ENCODE results near the gene ZNF532.
"Not testable (repeated sequence)": the region's sequence is repeated elsewhere in the genome, so short reads cannot be mapped to it uniquely, and the experiment has no call there.

The ZNF532 gene

DNA sequence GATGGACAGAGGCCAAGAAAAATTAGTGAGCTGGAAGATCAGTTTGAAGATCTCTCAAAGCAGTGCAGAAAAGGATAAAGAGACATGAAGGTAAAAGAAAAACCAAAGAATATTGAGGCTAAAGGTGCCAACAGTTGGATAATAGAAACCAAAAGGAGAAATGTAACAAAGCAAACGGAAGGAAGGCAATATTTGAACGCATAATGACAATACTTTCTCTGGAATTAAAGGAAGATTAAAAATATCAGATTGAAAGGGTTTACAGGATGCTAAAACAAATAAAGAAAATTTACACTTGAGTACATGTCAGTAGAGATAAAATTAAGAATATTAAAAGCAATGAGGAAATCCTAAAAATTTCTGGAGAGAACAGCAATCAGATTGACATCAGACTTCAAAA, 149.1 kb downstream of the ZNF532 start:
- DNase-seq = no peak

GRCh38 chr18:59015531-59016152, 151.0 kb downstream of the ZNF532 start:
- DNase-seq = peak; percentile 3

- DNase-seq = no peak
Measured at GRCh38 chr18:59021500-59021899, 156.8 kb downstream of the ZNF532 start.

DNA sequence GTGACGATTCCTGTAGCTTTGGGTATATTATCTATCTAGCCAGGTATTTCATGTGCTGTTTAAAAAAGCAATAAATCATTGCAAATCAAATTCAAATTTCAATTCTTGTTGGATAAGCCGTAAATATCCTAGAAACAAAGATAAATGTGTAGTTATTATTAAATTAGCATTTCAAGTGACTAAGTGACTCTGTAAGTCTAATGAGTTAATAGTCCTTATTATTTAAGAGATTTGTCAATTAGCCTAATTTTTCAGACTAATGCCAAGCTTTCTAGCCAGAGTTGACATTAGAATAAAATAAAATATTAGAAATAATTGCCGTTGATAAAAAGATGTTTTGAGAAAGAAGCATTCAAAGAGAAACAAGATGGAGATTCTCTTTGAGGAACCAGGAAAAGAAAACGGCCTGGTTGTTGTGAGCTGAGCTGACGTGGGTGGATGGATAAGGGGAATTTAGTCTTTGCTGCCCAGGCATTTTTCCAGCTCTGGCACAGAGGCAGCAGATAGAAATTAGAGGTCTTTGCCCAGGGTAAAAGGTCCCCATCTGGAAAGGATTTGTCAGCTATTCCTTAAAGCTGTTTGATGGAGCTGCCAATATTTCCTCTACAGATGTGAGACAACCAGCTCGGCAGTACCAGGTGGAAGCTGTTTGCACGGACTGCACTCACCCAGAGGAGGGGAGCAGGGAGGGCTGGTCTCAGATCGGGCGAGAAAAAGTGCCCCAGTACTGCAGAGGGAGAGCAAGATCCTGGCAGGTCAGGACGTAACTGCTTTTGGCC, 157.7 kb downstream of the ZNF532 start:
- DNase-seq = no peak

DNA sequence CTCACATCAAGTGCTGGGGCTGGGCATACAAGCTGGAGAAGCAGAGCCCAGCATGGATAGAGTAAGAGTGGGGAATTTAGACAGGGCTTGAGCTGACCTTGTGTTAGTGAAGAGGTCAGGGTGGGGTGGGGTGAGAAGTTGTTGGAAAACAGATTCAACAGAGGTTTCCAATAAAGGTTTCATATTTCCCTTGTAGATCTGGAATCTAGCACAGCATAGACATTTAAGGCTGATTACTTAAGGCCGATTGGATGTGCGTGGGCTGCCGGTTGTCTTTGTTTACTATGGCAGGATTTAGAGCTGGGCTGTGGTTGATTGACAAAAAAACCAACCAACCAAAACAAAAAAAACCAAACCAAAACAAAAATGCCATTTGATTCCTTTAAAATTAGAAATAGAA, 160.2 kb downstream of the ZNF532 start:
- DNase-seq = no peak

DNA sequence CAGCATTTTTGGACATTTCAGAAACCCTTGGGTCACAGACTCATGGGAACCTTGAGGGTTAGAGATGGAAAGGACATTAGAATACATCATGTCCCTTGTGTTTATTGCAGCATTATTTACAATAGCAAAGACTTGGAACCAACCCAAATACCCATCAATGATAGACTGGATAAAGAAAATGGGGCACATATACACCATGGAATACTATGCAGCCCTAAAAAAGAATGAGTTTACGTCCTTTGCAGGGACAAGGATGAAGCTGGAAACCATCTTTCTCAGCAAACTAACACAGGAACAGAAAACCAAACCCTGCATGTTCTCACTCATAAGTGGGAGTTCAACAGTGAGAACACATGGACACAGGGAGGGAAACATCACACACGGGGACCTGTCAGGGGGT, 160.9 kb downstream of the ZNF532 start:
- DNase-seq = not testable (repeated sequence)

- no peak for DNase-seq
Measured at GRCh38 chr18:59026364-59026763, 161.7 kb downstream of the ZNF532 start.

DNA sequence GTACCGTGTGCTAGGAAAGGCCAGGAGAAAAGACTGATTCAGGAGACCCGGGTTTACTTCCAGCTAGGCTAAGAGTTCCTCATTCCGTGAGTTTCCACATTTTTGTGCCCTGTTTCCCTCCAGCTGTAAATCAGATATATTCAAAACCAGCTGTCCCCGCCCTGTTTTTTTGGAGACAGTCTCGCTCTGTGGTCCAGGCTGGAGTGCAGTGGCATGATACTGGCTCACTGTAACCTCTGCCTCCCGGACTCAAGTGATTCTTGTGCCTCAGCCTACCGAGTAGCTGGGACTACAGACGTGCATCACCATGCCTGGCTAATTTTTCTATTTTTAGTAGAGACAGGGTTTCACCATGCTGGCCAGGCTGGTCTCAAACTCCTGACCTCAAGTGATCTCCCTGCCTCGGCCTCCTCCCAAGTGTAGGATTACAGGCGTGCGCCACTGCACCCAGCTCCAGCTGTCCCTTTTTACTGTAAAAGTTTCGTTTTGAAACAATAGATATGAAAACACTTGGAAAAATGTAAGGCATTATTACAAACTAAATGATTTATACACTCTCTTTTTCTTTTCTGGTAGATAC, 162.2 kb downstream of the ZNF532 start:
- DNase-seq = no peak

GRCh38 chr18:59029663-59030429, 165.2 kb downstream of the ZNF532 start:
- DNase-seq = no peak

GRCh38 chr18:59032308-59032707, 167.6 kb downstream of the ZNF532 start:
- DNase-seq = no peak

DNA sequence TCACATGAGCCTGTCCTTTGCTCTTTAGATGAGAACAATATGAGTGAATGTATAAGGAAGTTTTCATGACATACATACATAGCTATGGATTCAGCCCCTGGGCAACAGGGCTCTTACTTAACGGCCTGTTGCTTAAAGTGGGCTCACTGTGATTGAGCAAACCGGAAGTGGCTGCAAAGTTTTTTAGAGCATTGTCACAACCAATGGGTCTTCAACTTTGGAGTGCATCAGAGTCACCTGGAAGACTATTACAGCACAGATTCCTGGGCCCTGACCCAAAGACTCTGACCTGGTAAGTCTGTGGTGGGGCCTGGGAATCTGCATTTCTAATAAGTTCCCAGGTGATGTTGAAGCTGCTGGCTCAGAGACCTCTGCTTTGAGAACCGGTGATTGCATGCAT, 168.7 kb downstream of the ZNF532 start:
- no peak for DNase-seq

DNA sequence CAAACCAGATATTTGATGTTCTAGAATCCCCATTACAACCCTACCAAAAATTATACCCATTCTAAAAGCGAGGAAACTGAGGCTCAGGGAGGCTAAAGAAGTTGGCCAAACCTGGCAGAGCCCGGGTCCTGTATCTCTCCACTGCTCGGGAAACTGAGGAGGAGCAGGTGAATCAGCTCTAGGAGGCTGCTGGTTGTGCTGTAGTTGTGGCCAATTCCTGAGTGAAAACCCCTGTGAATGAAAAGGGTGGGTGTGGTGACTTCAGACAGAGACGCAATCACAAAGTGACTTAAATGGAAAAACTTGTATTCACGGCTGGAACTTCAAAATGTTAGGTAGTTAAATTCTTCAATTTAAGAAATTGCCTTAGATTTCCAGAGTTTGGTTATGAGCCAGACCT, 169.3 kb downstream of the ZNF532 start:
- no peak for DNase-seq

DNA sequence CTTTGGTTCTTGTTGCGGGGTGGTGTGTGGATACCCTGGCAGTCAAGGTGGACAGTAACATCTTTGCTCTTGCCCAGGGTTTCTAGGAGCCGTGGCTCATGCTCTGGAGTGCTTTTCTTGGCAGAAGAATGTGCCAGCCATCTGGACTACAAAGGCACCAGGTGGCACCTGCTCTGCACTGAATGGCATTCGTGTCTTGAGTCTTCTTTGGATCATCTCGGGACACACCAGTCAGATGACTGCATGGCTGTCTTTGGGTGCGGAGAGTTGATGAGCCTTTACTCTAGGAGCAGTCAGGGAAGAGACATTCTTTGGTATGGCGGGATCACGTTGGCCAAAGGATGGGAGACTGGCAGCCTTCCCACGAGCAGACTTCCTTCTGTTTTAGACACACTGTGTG, 170.9 kb downstream of the ZNF532 start:
- no peak for DNase-seq
